ENCODE measurements around the gene LRCH1.
A peak's percentile ranks its signal among the peaks of the same experiment; 100 is the strongest.

The LRCH1 gene

DNA sequence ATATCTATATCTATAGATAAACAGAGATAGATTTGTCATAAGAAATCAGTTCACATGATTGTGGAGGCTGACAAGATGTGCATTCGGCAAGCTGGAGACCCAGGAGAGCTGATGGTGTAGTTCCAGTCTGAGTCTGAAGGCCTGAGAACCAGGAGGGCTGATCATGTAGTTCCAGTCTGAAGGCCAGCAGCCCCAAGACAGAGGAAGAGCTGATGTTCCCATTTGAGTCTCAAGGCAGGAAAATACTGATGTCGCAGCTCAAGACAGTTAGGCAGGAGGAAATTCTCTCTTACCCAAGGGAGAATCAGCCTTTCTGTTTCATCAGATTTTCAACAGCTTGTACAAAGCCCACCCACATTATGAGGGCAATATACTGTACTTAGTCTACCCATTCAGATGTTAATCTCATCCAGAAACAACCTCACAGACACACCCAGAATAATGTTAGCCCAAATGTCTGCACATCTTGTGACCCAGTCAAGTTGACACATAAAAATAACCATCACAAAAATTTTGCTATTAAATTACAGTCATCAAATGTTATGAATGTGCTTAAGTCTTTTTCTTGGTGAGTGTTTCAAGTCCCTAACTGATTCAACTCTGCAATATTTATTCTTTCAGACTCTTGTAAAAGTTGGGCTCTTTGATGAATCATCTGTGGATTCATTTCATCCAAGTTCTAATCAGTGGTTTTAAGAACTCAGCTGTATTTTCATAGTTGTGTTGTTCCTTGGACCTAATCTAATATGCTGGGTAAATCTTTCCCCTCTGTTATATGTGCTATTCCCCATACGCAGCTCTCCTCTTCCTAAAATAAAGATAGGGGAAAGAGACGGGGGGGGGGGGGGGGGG, 22.7 kb upstream of the LRCH1 start:
- no peak for DNase-seq (ENCODE audit: low read depth, low spot score)
- no peak overlapping the region for H3K4me3 ChIP-seq (ENCODE audit: low read length)

DNA sequence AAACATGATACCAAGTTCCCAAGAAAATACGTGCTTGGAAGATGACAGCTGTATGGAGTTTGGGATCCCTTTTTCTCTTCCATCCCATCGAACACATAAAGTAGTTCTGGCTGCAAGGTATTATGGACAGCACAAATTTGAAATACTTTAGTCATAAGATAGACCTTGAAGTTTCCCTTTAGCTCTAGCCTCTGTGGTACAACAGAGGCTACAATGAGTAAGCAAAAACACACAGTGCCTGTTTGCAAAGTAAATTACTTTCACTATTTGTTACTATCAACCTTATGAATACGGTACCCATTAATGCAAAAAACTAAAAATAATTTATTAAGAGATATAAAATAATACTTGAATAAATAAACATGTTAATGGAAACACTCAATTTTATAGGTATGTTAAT, 21.0 kb upstream of the LRCH1 start:
- no peak for DNase-seq (ENCODE audit: low read depth, low spot score)
- H3K4me3 ChIP-seq (ENCODE audit: low read length) = no peak overlapping the region

DNA sequence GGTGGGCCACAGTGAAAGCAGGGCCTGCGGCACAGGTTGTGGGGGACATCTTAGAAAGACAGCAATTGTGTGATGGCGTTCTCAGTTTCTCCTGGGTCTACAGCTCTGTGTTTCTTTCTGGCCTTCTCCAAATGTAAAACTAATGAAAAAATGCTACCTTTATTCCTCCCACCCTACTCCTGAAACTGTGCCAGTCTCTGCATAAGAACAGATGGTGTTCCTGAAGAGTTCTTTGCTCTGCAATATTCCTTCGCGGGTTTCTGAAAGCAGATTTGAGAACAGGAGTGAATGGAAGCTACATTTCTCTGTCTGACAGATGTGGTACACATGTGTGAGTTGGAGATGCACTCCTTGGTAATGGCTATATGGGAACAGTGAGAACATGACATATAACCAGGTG, 18.0 kb upstream of the LRCH1 start:
- no peak overlapping the region for H3K4me3 ChIP-seq (ENCODE audit: low read length)
- no peak for DNase-seq (ENCODE audit: low read depth, low spot score)

DNA sequence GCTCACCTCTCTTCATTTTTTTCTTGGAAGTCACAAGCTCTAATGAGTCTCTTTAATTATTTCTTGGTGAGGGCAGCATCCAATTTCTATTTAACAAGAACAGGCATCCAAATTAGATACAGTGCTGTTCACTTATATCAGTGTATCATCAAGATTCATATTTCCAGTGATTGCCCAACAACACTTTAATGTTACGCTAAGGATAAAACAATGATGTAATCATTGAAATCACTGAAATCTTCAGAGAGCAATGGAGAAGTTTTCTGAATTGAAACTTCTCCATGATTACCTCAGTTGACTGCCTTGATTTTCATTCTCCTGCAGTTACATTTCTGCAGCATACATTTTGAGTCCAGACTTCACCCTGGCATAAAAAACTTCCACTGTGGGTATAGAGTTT, 17.1 kb upstream of the LRCH1 start:
- H3K4me3 ChIP-seq (ENCODE audit: low read length) = no peak overlapping the region
- DNase-seq (ENCODE audit: low read depth, low spot score) = no peak

DNA sequence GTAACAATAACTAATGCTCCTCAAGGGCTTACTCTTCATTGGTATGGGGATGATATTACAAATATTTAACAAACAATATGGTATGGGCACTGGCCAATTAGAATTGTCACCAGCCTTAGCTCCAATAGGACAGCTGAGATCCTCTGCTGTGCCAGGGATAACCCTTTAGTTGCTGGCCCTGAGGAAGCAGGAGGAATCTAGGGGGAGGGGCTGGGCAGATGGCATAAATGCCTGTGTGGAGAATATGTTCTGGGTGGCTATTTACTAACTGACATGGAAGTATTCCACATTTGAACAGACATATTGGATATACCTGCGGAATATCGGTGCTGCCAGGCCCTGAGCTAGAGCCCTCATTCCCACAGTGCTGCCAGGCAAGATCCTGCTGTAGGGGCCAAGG, 16.6 kb upstream of the LRCH1 start:
- DNase-seq (ENCODE audit: low read depth, low spot score) = no peak

DNA sequence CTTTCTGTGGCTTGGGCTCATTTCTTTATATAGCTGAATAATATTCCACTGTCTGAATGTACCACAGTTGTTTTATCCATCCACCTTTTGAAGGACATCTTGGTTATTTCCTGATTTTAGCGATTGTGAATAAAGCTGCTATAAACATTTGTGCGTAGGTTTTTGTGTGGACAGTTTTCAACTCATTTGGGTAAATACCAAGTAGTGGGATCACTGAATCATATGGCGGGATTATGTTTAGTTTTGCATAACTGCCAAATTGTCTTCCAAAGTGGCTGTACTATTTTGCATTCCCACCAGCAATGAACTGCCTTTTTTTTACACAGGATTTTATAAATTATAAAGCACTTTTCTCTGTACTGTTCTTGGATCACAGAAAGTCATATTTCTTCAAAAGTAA, 13.7 kb upstream of the LRCH1 start:
- no peak overlapping the region for H3K4me3 ChIP-seq (ENCODE audit: low read length)
- no peak for DNase-seq (ENCODE audit: low read depth, low spot score)

More for the DNA sequence above, 16.6 kb upstream of the LRCH1 start:
- H3K4me3 ChIP-seq (ENCODE audit: low read length) = no peak overlapping the region

DNA sequence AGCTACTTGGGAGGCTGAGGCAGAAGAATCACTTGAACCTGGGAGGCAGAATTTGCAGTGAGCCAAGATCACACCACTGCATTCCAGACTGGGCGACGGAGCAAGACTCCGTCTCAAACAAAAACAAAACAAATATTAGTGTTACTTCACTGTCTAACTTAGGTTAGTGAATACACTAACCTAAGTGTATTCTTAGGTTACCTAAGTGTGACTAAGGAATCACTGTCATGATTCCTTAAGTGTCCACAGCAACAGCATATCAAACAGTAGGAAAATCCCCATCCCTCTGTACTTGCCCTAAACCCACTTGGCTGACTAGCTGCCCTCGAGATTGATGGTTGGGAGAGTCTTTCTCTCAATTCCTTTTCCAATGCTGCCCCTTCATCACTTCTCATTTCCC, 11.8 kb upstream of the LRCH1 start:
- DNase-seq (ENCODE audit: low read depth, low spot score) = no peak
- no peak overlapping the region for H3K4me3 ChIP-seq (ENCODE audit: low read length)

DNA sequence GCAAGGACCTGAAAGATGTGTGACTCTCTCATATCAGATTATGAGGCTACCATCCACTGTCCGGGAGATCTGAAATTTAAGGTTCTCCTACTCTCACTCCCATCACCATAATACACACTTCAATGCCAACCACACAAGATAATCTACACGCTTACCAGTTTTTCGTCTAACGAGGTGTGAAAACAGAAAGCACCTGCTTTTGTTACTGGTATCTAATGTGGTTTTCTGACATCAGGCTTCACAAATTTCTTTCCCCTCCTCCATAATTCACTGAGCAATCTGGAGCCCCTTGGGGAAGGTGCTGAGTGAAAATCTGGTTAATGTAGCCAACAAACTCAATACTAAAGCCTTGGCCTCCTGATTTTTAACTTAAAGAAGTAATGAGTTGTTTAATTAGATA, 10.1 kb upstream of the LRCH1 start:
- H3K4me3 ChIP-seq (ENCODE audit: low read length) = no peak overlapping the region
- peak; percentile 73 for DNase-seq (ENCODE audit: low read depth, low spot score)

DNA sequence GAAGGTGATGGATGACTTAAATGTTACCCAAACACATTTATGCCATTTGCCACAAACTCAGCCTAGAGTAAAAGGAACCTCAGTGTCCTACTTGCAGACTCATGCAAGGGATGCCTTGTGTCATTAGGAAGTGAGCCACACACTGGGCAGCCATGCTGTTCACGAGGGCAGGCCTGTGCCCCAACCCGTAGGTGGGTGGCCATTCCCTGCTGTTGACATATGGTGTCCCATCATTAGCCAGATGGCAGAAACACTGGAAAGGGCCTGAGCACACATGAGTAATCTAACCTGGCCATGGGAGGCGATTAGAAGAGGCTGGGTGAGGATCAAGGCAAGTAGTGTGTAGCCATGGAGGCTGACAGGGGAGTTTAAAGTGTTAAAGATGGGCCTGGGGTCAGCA, 9.7 kb upstream of the LRCH1 start:
- H3K4me3 ChIP-seq (ENCODE audit: low read length) = no peak overlapping the region

DNA sequence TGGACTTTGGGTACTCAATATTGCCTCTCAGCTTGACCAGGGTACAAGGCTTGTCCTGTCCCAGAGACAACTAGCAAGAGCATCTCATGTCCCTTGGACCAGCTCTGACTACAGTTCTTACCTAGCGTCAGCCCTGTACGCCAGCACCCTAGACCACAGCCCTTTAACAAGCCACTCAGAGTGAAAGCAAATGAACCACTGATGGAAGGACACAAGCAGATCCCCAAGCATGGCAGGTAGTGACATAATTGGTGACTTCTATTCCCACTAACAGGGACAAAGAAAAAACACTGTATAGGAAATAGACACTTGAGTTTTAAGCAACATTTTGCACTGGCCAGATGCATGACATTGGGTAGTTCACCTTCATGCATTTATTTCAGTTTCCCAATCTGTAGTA, 8.8 kb upstream of the LRCH1 start:
- H3K4me3 ChIP-seq (ENCODE audit: low read length) = no peak overlapping the region
- DNase-seq (ENCODE audit: low read depth, low spot score) = no peak

More for the DNA sequence above, 9.7 kb upstream of the LRCH1 start:
- no peak for DNase-seq (ENCODE audit: low read depth, low spot score)

DNA sequence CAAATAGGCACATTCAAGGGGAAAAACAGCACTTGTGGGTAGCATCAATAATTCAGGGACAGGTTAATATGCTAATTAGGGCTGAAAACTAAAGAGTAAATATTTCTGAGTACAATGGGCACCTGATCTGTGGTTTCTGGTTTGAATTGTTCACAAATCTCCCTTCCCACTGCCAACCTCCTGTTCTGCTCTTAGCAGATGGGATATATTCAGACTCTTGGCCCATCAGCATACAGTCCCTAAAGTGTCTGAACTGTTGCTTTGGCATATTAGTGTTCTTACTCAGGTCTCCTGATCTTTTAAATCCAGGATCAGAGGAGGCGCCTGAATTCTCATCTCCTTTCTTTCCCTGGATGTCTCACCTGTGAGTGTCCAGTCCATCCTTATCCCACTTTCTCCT, 8.2 kb upstream of the LRCH1 start:
- H3K4me3 ChIP-seq (ENCODE audit: low read length) = no peak overlapping the region
- no peak for DNase-seq (ENCODE audit: low read depth, low spot score)

DNA sequence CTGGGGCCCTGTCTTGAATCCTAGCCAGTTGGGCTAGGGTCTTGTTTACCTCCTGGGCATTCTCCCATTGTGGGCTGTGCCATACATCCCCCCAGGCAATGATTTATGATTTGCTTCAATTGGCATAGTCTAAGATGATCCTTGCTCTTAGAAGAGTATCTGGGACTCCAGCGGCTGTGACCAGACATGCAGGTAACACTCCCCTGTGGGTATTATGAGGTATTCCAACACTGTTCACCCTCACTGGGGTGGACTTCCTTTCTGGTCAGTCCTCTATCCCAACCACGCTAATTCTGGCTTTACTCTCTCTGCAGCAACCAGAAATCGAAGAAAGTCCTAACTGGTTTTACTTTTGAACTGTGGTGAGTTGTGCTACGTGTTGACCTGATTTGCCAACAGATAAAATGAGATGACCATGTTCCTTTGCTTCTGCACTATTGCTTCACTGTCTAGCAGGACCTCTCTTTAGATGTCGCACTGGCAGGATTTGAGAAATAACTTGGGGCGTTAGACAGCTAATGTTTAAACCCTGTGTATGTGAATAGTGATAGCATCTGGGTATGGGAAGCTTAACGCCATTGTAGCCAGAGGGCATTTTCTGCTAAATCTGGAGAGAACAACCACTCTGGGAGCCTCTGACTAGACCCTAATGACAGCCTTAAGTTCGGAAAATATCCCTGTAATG, 6.7 kb upstream of the LRCH1 start:
- no peak overlapping the region for H3K4me3 ChIP-seq (ENCODE audit: low read length)
- DNase-seq (ENCODE audit: low read depth, low spot score) = no peak

DNA sequence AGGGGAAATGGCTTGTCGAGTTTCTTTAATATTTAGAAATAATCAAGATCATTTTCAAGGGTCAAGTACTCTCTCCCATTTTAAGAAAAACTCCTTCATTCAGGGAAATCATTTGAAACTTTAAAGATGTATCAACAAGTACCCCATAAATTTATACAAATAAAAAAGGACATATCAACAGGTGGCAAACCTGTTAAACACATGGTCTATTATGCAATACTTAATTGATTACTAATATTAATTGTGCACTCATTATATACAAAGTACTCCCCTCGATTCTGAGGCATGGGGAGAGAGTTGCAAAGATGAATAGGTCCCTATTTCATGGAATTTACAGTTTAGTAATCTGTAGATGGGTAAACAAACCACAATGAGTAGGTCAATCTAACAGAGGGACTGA, 2.1 kb upstream of the LRCH1 start:
- H3K4me3 ChIP-seq (ENCODE audit: low read length) = no peak overlapping the region
- DNase-seq (ENCODE audit: low read depth, low spot score) = no peak

DNA sequence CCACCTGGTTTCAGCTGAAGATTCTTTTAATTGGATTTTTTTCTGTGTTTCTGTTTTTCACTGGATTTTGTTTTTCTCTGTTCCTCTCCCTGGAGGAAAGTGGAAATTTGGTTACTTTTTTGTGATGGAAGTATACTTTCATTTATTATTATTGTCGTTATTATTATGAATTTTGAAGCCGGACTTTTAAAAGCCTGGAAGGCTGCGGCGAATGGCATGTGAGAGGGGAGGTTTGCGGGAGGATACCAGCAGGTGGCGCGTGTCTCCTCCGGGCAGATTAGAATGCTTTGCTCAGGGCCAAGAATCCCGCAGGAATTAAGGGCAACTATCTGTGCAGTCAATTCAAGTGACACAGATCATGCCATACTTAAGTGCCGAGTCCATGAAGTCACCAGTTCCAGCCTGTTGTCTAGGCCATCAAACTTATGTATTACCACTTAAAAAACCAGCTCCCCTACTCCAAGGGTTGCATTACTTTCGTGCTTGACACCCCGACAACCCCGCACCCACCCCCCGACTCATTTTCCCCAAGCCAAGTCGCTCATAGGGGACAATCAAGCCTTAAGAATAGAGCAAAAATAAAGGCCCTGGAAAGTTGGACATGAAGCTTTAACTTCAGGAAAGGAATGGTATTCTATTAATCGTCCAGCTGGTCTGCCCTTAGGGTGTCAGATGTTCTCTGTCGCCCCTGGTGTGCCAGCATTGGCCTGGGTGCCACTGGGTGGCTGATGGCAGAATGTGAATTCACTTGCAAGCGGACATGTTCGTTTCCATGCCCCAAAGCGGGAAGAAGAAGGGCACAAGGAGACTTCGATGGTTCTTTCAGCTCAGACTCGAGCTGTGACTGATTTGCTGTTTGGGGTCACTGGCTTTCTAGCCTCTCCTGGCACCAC, 1.3 kb upstream of the LRCH1 start:
- peak overlapping the region; percentile 82 for H3K4me3 ChIP-seq (ENCODE audit: low read length)
- DNase-seq (ENCODE audit: low read depth, low spot score) = no peak

DNA sequence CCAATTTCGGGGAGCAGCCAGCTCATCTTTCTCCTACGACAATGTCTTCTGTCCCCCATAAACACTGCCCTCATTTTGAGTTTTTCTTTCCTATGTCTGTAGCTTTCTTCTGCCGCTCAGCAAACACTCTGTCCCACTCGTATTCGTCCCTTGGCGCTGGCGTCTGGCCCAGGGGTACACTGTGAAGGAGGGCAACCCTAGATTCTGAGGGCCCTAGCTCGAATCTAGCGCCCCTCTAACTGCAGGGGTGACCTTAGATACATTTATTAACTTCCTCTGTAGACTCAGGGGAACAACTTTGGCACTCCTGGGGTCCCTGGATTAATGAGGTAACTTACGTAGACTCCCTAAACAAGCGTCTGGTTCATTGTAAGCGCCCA, 677 bp upstream of the LRCH1 start:
- no peak for DNase-seq (ENCODE audit: low read depth, low spot score)
- peak overlapping the region; percentile 82 for H3K4me3 ChIP-seq (ENCODE audit: low read length)

DNA sequence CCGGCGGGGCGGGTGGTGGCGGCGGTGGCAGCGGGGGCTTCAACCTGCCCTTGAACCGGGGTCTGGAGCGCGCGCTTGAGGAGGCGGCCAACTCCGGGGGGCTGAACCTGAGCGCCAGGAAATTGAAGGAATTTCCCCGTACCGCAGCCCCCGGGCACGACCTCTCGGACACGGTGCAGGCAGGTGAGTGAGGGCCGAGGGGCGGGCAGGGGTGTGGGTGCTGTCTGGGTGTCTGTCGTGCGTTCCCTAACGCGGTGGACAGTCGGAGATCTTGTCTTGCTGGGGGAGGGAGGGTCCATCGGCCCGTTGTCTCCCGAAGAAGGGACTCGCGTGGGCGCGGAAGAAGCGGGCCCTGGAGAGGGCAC, 533 bp downstream of the LRCH1 start:
- DNase-seq (ENCODE audit: low read depth, low spot score) = no peak
- H3K4me3 ChIP-seq (ENCODE audit: low read length) = peak overlapping the region; percentile 82

DNA sequence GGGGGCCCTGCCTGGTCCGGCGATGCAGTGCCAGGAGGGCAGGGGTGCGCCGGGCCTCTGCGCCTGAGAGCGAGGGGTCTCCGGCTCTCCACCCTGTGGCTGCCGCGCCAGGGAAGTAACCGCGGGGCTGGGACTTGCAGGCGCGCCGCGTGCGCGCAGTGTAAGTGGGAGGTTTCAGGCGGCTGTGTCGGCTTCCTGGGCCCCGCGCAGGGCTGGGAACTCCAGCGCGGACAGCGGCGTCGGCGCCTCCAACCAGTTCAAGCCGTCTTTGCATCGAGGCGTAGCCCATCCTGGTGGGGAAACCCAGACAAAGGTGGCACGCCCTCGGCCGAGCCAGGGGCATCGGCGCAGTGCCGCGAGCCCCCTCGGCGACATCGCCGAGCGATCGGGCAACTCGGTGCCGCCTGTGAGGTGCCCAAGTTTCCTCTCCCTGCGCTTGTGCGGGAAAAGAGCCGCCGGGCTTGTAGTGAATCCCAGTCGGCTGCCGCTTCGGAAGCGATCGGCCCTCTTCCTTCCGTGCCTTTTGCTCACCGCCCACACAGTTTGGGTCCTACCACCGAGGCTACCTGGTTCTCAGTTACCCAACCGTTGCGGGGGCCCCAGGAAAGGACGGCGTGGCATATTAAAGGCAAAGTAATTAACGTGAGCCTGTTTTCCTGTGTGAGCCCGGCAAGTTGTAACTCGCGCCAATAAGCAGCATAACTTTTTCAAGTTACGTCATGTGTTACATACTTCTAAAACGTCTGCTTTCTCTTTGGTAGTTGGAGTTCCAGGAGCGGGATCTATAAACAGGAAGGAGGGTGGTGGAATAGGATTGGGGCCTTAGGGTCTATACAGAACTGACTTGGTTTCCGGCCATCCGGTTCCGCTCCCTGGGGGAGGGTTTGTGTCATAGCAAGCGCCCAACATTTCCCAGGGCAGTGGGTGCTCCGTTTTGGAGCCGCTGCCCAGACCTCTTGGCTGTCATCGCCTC, 1.2 kb downstream of the LRCH1 start:
- peak; percentile 55 for DNase-seq (ENCODE audit: low read depth, low spot score)
- H3K4me3 ChIP-seq (ENCODE audit: low read length) = peak overlapping the region; percentile 82

DNA sequence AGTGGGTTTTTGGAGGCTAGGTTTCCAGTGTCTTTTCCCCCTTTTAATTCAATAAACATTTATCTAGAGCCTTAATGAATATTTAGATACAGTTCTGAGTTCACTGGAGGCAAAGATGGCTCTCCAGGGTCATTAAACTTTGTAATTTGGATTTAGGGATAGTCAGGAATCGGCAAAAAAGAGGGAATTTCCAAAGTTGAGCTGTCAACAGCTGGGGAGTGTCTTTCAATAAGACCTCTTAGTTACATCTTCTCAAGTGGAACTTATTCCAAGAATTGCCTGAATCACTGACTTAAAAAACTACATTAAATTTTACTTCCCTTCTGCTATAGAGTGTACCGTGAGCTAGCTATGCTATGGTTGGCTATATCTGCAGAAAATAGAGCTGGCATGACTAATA, 2.0 kb downstream of the LRCH1 start:
- peak overlapping the region; percentile 82 for H3K4me3 ChIP-seq (ENCODE audit: low read length)
- no peak for DNase-seq (ENCODE audit: low read depth, low spot score)

Data from Jurkat, Clone E6-1 (cell line).